ENCODE measurements around the gene SENP8. TPM values are rescaled to one million over a fixed set of nuclear protein-coding genes. Genes with fewer than 3 reads are reported as not detected.

The SENP8 gene
- total and polyA plus RNA-seq, 4 donors: 5.1 to 6.7 (median 6.0) TPM

DNA sequence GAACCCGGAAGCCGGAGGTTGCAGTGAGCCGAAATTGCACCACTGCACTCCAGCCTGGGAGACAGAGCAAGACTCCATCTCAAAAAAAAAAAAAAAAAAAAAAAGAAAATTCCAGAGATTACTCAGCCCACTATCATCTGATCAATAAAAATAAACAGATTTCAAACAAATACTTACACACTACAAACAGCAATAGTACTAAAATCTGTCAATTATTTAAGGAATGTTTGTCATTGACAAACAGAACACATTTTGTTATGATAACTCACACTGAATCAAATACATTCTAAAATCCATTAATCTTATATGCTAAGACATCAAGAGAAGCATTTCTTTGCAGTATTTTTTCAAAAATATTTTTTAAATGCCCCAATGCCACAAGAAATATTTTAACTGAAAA, 7.8 kb upstream of the SENP8 start:
- Histone ChIP-seq H3K27me3 (ENCODE audit: control insufficient read depth, insufficient read depth, low read length) (no peaks in the 10 kb centered on the region), H3K4me1 (ENCODE audit: control insufficient read depth, insufficient read depth, low read length) (no peaks in the 10 kb centered on the region), H3K4me3 (ENCODE audit: low read depth, low read length) (no peak overlapping the region), H3K9me3 (ENCODE audit: control insufficient read depth, insufficient read depth, low read length) (no peaks in the 10 kb centered on the region), H3K36me3 (ENCODE audit: control insufficient read depth, insufficient read depth, low read length) (no peaks in the 10 kb centered on the region), H3K27ac (ENCODE audit: low read depth, low read length) (no peak overlapping the region)
- WGBS (ENCODE audit: insufficient coverage): 100% methylated on average over 1 of the region's 3 CpGs
- no peak for DNase-seq (ENCODE audit: low read depth in 4 of 6, low spot score in 6 of 6)

DNA sequence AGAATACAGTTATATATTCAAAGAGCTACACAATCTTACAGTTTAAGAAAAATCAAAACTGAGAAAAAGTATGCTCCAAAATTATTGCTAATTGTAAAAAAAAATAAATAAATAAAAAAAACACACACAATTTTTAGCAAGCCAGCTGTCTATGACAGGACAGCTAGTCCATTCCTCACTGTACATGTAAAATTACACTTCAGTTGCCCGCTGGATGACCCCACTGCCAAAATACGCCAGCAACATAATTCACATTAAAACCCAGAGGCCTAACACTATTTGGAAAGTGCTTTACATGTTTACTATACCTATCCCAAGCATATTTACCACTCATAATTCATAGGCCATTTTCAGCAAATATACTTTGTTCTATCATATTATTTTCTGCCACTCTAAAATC, 6.1 kb upstream of the SENP8 start:
- H3K36me3 ChIP-seq (ENCODE audit: control insufficient read depth, insufficient read depth, low read length): no peaks in the 10 kb centered on the region
- no peaks in the 10 kb centered on the region for H3K9me3 ChIP-seq (ENCODE audit: control insufficient read depth, insufficient read depth, low read length)
- 100% methylated on average over 1 of the region's 2 CpGs for WGBS (ENCODE audit: insufficient coverage)
- no peak overlapping the region for H3K27ac ChIP-seq (ENCODE audit: low read depth, low read length)
- no peak for DNase-seq (ENCODE audit: low read depth in 4 of 6, low spot score in 6 of 6)
- no peaks in the 10 kb centered on the region for H3K4me1 ChIP-seq (ENCODE audit: control insufficient read depth, insufficient read depth, low read length)
- no peaks in the 10 kb centered on the region for H3K27me3 ChIP-seq (ENCODE audit: control insufficient read depth, insufficient read depth, low read length)
- H3K4me3 ChIP-seq (ENCODE audit: low read depth, low read length): no peak overlapping the region

DNA sequence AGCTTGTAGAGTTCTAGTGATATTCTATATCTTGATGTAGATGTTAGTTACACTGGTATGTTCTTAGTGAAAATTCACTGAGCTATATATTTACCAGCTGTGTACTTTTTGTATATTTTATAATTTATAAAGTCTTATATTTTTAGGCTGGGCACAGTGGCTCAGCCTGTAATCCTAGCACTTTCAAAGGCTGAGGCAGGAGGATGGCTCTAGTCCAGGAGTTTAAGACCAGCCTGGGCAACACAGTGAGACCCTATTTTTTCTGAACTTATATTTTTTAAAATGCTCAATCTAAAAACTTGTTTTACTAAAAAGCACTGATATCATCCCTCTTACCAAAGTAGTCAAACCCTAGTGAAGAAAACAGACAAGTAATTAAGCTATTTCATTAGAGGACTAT, 5.4 kb upstream of the SENP8 start:
- H3K9me3 ChIP-seq (ENCODE audit: control insufficient read depth, insufficient read depth, low read length): no peaks in the 10 kb centered on the region
- no peak overlapping the region for H3K4me3 ChIP-seq (ENCODE audit: low read depth, low read length)
- DNase-seq (ENCODE audit: low read depth in 4 of 6, low spot score in 6 of 6): no peak
- no peaks in the 10 kb centered on the region for H3K4me1 ChIP-seq (ENCODE audit: control insufficient read depth, insufficient read depth, low read length)
- no peak overlapping the region for H3K27ac ChIP-seq (ENCODE audit: low read depth, low read length)
- H3K27me3 ChIP-seq (ENCODE audit: control insufficient read depth, insufficient read depth, low read length): no peaks in the 10 kb centered on the region
- H3K36me3 ChIP-seq (ENCODE audit: control insufficient read depth, insufficient read depth, low read length): no peaks in the 10 kb centered on the region

DNA sequence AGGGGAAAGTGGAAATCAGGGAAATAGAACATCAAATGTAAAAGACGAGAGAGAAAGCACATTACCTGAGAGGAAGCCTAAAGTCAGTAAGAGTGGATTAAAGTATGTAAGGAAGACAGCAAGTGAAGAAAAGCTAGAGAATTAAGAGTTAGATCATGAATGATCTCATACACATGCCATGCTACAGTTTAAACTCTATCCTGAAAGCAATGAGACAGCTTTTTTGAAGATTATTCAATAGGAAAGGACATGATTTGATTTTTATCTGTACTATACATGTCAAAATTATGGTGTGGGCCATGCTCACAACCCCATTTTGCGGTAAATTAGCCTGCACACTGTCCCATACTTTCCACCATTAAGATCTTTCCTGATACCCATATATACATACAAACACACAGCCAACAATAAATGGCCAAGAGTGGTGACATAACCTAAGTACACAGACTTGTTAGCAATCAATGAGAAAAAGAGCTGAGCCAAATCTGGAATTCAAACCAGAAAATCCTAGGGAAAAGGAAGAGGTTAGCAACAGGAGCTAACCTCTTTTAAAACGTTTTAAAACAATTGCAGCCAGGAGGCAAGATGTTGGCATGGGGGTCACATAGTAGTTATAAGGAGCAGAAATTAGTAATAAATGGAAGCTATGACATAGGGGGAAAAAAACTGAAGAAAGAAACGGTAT, 4.7 kb upstream of the SENP8 start:
- Histone ChIP-seq H3K27me3 (ENCODE audit: control insufficient read depth, insufficient read depth, low read length) (no peaks in the 10 kb centered on the region), H3K4me3 (ENCODE audit: low read depth, low read length) (no peak overlapping the region), H3K9me3 (ENCODE audit: control insufficient read depth, insufficient read depth, low read length) (no peaks in the 10 kb centered on the region), H3K4me1 (ENCODE audit: control insufficient read depth, insufficient read depth, low read length) (no peaks in the 10 kb centered on the region), H3K36me3 (ENCODE audit: control insufficient read depth, insufficient read depth, low read length) (no peaks in the 10 kb centered on the region), H3K27ac (ENCODE audit: low read depth, low read length) (no peak overlapping the region)
- DNase-seq (ENCODE audit: low read depth in 4 of 6, low spot score in 6 of 6): no peak
- WGBS (ENCODE audit: insufficient coverage): no CpG with 5 or more reads among the region's 4 CpGs

DNA sequence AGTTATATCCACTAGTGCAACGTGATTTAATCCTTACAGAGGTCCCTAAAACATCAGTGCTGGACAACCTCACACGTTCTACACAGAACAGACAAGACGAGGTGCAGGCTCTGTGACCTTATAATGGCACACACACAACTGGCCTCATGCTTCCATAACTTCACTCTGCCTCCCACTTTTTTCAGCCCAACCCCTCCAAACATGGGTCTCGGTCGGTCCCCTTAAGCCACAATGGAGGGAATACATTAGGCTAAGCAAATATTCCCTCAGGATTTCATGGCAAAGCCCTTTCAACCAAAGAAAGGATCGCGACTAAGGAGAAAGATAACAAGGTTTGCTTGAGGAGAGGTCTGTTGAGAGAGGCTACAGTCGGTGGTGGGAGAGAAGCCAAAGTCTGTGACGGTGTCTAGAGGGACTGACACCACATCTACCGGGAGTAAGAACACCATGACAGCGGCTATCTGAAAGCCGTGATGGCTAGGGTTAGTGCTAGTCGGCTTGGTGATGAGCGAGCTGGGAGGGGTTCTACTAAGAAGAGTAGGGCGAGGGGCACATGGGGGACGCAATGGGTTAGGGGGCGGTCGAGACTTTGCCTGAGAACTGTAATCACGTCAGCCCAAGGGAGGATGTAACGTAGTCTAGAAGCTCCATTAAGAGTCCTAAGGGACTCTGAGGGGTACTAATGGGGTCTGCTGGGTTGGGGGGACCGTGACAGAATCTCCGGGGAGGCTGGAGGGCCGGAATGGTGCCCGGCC, 1.3 kb upstream of the SENP8 start:
- Histone ChIP-seq H3K4me1 (ENCODE audit: control insufficient read depth, insufficient read depth, low read length) (peaks cover 7% of the 10 kb centered on the region), H3K27me3 (ENCODE audit: control insufficient read depth, insufficient read depth, low read length) (no peaks in the 10 kb centered on the region), H3K9me3 (ENCODE audit: control insufficient read depth, insufficient read depth, low read length) (no peaks in the 10 kb centered on the region), H3K4me3 (ENCODE audit: low read depth, low read length) (peak overlapping the region; percentile 88), H3K27ac (ENCODE audit: low read depth, low read length) (peak overlapping the region; percentile 89), H3K36me3 (ENCODE audit: control insufficient read depth, insufficient read depth, low read length) (no peaks in the 10 kb centered on the region)
- peak in 4 of 6 donors; percentile 31 to 68 (median 55) for DNase-seq (ENCODE audit: low read depth in 4 of 6, low spot score in 6 of 6)
- WGBS (ENCODE audit: insufficient coverage): 0% methylated on average over 22 of the region's 24 CpGs

DNA sequence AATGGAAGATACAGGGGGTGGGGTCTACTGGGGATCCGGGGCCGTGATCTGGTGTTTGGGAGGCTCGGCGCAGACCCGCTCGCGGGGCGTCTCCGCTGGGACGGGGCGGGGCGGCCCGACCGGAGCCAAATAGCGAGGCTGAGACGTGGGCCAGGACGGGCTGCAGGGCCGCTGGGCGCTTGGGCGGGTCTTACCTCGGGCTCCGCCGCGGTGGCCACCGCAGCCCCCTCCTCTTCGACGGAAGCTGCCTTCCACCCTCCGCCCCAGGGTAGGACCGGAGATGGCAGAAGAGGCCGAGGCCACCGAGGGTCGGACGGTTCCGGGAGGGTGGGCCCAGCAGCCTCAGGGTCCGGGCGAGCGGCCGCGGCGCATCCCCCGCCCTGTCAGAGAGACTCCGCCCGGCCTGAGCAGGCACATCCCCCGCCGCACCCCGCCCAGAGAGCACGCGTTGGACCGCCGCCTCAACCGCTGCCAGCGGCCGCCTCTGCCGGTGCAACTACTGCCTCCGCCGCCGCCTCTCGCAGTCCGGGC, 652 bp upstream of the SENP8 start:
- no peaks in the 10 kb centered on the region for H3K27me3 ChIP-seq (ENCODE audit: control insufficient read depth, insufficient read depth, low read length)
- DNase-seq (ENCODE audit: low read depth in 4 of 6, low spot score in 6 of 6): peak in 1 of 6 donors; percentile 61
- peaks cover 7% of the 10 kb centered on the region for H3K4me1 ChIP-seq (ENCODE audit: control insufficient read depth, insufficient read depth, low read length)
- peak overlapping the region; percentile 89 for H3K27ac ChIP-seq (ENCODE audit: low read depth, low read length)
- peak overlapping the region; percentile 88 for H3K4me3 ChIP-seq (ENCODE audit: low read depth, low read length)
- H3K36me3 ChIP-seq (ENCODE audit: control insufficient read depth, insufficient read depth, low read length): no peaks in the 10 kb centered on the region
- 0% methylated on average over 59 of the region's 59 CpGs for WGBS (ENCODE audit: insufficient coverage)
- no peaks in the 10 kb centered on the region for H3K9me3 ChIP-seq (ENCODE audit: control insufficient read depth, insufficient read depth, low read length)

DNA sequence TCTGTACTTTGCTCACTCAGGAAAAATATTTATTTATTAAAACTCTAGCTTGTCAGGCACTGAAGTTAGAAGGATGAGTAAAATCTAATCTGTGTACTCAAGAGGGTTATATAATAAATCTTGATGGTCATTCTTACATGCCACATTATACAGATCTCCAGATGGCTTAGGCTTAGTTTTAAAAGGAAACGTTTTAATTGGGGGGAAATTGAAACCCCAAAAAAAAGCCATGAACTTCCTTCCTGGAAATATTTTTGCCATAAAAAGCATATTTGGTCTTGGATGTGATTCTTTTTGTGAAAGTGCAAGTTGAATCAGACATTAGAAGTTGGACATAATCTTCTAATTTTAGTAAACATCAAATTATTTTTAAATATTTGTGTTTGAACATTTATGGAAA, 6.0 kb downstream of the SENP8 start:
- no CpG with 5 or more reads among the region's 1 CpG for WGBS (ENCODE audit: insufficient coverage)
- Histone ChIP-seq H3K27ac (ENCODE audit: low read depth, low read length) (no peak overlapping the region), H3K36me3 (ENCODE audit: control insufficient read depth, insufficient read depth, low read length) (no peaks in the 10 kb centered on the region), H3K4me3 (ENCODE audit: low read depth, low read length) (no peak overlapping the region), H3K27me3 (ENCODE audit: control insufficient read depth, insufficient read depth, low read length) (no peaks in the 10 kb centered on the region), H3K9me3 (ENCODE audit: control insufficient read depth, insufficient read depth, low read length) (no peaks in the 10 kb centered on the region), H3K4me1 (ENCODE audit: control insufficient read depth, insufficient read depth, low read length) (peaks cover 4% of the 10 kb centered on the region)
- no peak for DNase-seq (ENCODE audit: low read depth in 4 of 6, low spot score in 6 of 6)

DNA sequence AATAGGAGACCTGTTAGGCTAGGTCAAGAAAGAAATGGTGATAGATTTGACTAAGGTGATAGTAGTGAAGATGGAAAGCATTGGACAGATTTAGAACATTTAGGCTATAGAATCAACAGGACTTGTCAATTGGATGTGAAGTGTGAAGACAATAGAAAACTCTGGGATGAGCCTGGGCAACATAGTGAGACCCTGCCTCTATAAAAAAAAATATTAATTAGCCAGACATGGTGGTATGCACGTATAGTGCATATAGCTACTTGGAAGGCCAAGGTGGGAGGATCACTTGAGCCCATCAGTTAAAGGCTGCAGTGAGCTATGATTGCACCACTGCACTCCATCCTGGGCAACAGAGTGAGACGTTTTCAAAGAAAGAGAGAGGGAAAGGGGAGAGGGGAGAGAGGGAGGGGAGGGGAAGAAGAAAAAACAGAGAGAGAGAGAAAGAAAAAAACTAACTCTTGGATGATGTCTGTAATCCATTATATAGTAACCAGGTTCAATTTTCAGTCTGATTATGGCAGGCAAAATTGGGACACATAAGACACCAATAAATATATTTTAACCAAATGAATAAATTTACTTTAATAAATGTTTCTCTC, 9.6 kb downstream of the SENP8 start:
- no peak for DNase-seq (ENCODE audit: low read depth in 4 of 6, low spot score in 6 of 6)
- 80% methylated on average over 1 of the region's 2 CpGs for WGBS (ENCODE audit: insufficient coverage)
- Histone ChIP-seq H3K36me3 (ENCODE audit: control insufficient read depth, insufficient read depth, low read length) (no peaks in the 10 kb centered on the region), H3K27me3 (ENCODE audit: control insufficient read depth, insufficient read depth, low read length) (no peaks in the 10 kb centered on the region), H3K4me3 (ENCODE audit: low read depth, low read length) (no peak overlapping the region), H3K4me1 (ENCODE audit: control insufficient read depth, insufficient read depth, low read length) (no peaks in the 10 kb centered on the region), H3K9me3 (ENCODE audit: control insufficient read depth, insufficient read depth, low read length) (no peaks in the 10 kb centered on the region), H3K27ac (ENCODE audit: low read depth, low read length) (no peak overlapping the region)

DNA sequence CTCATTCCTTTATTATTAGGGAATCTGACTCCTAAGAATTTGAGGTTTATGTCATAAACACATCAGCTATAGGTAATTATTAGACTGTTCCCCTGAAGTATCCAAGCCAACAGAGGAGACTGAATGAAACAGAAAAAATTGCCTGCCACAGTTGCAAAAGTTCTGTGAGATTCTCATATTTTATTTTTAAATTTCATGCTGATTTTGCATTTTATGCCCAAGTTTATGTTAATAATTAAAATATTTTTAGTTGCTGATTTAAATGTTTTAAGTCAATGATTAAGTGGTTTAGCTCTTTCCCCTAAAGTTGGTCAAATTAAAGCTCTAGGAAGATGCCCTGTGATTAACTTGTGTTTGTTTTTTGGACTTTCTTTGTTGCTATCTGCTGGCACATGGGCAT, 10.2 kb downstream of the SENP8 start:
- Histone ChIP-seq H3K27me3 (ENCODE audit: control insufficient read depth, insufficient read depth, low read length) (no peaks in the 10 kb centered on the region), H3K27ac (ENCODE audit: low read depth, low read length) (no peak overlapping the region), H3K9me3 (ENCODE audit: control insufficient read depth, insufficient read depth, low read length) (no peaks in the 10 kb centered on the region), H3K4me3 (ENCODE audit: low read depth, low read length) (no peak overlapping the region), H3K4me1 (ENCODE audit: control insufficient read depth, insufficient read depth, low read length) (no peaks in the 10 kb centered on the region), H3K36me3 (ENCODE audit: control insufficient read depth, insufficient read depth, low read length) (no peaks in the 10 kb centered on the region)
- DNase-seq (ENCODE audit: low read depth in 4 of 6, low spot score in 6 of 6): no peak

Data from spinal cord (tissue), 10 donors.